Measurements from ENCODE around the gene PCMT1. TPM values are rescaled to one million over a fixed set of nuclear protein-coding genes. Genes with fewer than 3 reads are reported as not detected.
A peak's percentile ranks its signal among the peaks of the same experiment; 100 is the strongest.

Gene PCMT1
- total and polyA plus RNA-seq, 2 of the 13 experiments (the other 11 are each of a cell fraction or from before 2014, with no cell fraction given) = 112 to 169 TPM

GRCh38 chr6:149723771-149724417, 25.6 kb upstream of the PCMT1 start (continued):
- no peak for TF ChIP-seq ZNF513 (CRISPR knock-in tag; conservative IDR thresholded peaks at IDR 0.05)
- no peak for TF ChIP-seq XBP1 (CRISPR knock-in tag; IDR thresholded peaks at IDR 0.05)
- no peak for TF ChIP-seq BCL3 (CRISPR knock-in tag; IDR thresholded peaks at IDR 0.05)
- no peak for TF ChIP-seq ZNF17 (CRISPR knock-in tag; IDR thresholded peaks at IDR 0.05)
- TF ChIP-seq SNAPC5 (CRISPR knock-in tag; IDR thresholded peaks at IDR 0.05; ENCODE audit: borderline replicate concordance) = no peak
- no peak for TF ChIP-seq ZBTB25 (CRISPR knock-in tag; IDR thresholded peaks at IDR 0.05)
- TF ChIP-seq ZNF841 (CRISPR knock-in tag; IDR thresholded peaks at IDR 0.05; ENCODE audit: borderline replicate concordance) = no peak
- no peak for TF ChIP-seq ZNF530 (CRISPR knock-in tag; IDR thresholded peaks at IDR 0.05; ENCODE audit: low read depth)
- no peak for TF ChIP-seq ZNF547 (CRISPR knock-in tag; IDR thresholded peaks at IDR 0.05)
- no peak for TF ChIP-seq KAT7 (CRISPR knock-in tag; IDR thresholded peaks at IDR 0.05; ENCODE audit: borderline replicate concordance)
- 0 out of 2 replicates have a peak, but pooled peaks have one; percentile 43 for TF ChIP-seq FOXO1 (CRISPR knock-in tag; IDR thresholded peaks at IDR 0.05)
- peak; percentile 67 for TF ChIP-seq GATAD2A (CRISPR knock-in tag; IDR thresholded peaks at IDR 0.05)
- TF ChIP-seq U2AF2 (IDR thresholded peaks at IDR 0.05; ENCODE audit: low read depth, low read length) = no peak
- 0 out of 2 replicates have a peak, but pooled peaks have one; percentile 64 for TF ChIP-seq SNAPC2 (CRISPR knock-in tag; IDR thresholded peaks at IDR 0.05)
- no peak for TF ChIP-seq ZKSCAN5 (CRISPR knock-in tag; IDR thresholded peaks at IDR 0.05)
- TF ChIP-seq HDAC2 (CRISPR knock-in tag; IDR thresholded peaks at IDR 0.05) = no peak
- 0 out of 2 replicates have a peak, but pooled peaks have one; percentile 43 for TF ChIP-seq DNMT3B (CRISPR knock-in tag; conservative IDR thresholded peaks at IDR 0.05)
- TF ChIP-seq CCDC6 (CRISPR knock-in tag; IDR thresholded peaks at IDR 0.05) = no peak
- no peak for TF ChIP-seq GATA4 (IDR thresholded peaks at IDR 0.05; ENCODE audit: borderline replicate concordance, low read depth)
- no peak for TF ChIP-seq TCF7L2 (IDR thresholded peaks at IDR 0.05; ENCODE audit: low read depth, low read length)
- TF ChIP-seq, protein P1, sequence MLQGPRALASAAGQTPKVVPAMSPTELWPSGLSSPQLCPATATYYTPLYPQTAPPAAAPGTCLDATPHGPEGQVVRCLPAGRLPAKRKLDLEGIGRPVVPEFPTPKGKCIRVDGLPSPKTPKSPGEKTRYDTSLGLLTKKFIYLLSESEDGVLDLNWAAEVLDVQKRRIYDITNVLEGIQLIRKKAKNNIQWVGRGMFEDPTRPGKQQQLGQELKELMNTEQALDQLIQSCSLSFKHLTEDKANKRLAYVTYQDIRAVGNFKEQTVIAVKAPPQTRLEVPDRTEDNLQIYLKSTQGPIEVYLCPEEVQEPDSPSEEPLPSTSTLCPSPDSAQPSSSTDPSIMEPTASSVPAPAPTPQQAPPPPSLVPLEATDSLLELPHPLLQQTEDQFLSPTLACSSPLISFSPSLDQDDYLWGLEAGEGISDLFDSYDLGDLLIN (CRISPR knock-in tag; IDR thresholded peaks at IDR 0.05; ENCODE audit: borderline replicate concordance) = no peak
- TF ChIP-seq CBX5 (CRISPR knock-in tag; IDR thresholded peaks at IDR 0.05; ENCODE audit: borderline replicate concordance) = no peak
- TF ChIP-seq ZNF549 (CRISPR knock-in tag; IDR thresholded peaks at IDR 0.05) = no peak
- TF ChIP-seq ZC3H13 (CRISPR knock-in tag; IDR thresholded peaks at IDR 0.05) = no peak
- TF ChIP-seq TBP (CRISPR knock-in tag; IDR thresholded peaks at IDR 0.05) = no peak
